T-helper 2 cell treated with Interferon-gamma antibody and Interleukin-4, amounts not matched to agents 5 μg/mL and 100 μg/mL, for 36 hours (primary cell): Measurements from ENCODE around the gene KDM5C.

Experiments
- DNase-seq: peaks from one replicate; pipeline ENCODE4 v3.0.0; 2021; ENCODE audit warnings: low spot score
- H3K27ac Mint-ChIP-seq: one replicate; pipeline ENCODE4 v1.8.0; 2021; ENCODE audit warnings: mild to moderate bottlenecking, mixed read lengths
- H3K27me3 Mint-ChIP-seq: one replicate; pipeline ENCODE4 v1.8.0; 2021; ENCODE audit warnings: low read depth, mixed read lengths
- H3K36me3 Mint-ChIP-seq: one replicate; pipeline ENCODE4 v1.8.0; 2021; ENCODE audit warnings: low read depth, mixed read lengths
- H3K4me1 Mint-ChIP-seq: one replicate; pipeline ENCODE4 v1.8.0; 2021; ENCODE audit warnings: low read depth, mixed read lengths
- H3K4me3 Mint-ChIP-seq: one replicate; pipeline ENCODE4 v1.8.0; 2022; ENCODE audit warnings: mild to moderate bottlenecking, moderate library complexity, mixed read lengths
- H3K9me3 Mint-ChIP-seq: one replicate; pipeline ENCODE4 v1.8.0; 2021; ENCODE audit warnings: mixed read lengths

Gene KDM5C

GRCh38 chrX:53224860-53225797 lies at the start of gene KDM5C:
KDM5C (minus strand) TSS chrX:53225207; CDS start chrX:53224889, 318 bp downstream.
- H3K36me3 Mint-ChIP-seq: peaks cover 13% of the 10 kb centered on the region
- H3K27ac Mint-ChIP-seq: peak within 1 kb of the TSS; percentile 98
- peak; percentile 86 for DNase-seq
- no peaks in the 10 kb centered on the region for H3K9me3 Mint-ChIP-seq
- H3K27me3 Mint-ChIP-seq: no peaks in the 10 kb centered on the region
- peaks cover 30% of the 10 kb centered on the region for H3K4me1 Mint-ChIP-seq
- H3K4me3 Mint-ChIP-seq: peak within 1 kb of the TSS; percentile 93

- DNase-seq: no peak
- no peak overlapping the region for H3K27ac Mint-ChIP-seq
- H3K27me3 Mint-ChIP-seq: no peaks in the 10 kb centered on the region
- H3K4me3 Mint-ChIP-seq: no peak overlapping the region
- H3K4me1 Mint-ChIP-seq: no peaks in the 10 kb centered on the region
- no peaks in the 10 kb centered on the region for H3K36me3 Mint-ChIP-seq
- H3K9me3 Mint-ChIP-seq: no peaks in the 10 kb centered on the region
Observed at GRCh38 chrX:53272808-53273337, 47.9 kb upstream of the KDM5C start.

GRCh38 chrX:53269536-53270107 lies 44.6 kb upstream of the KDM5C start:
- no peaks in the 10 kb centered on the region for H3K4me1 Mint-ChIP-seq
- H3K36me3 Mint-ChIP-seq: no peaks in the 10 kb centered on the region
- no peak overlapping the region for H3K27ac Mint-ChIP-seq
- DNase-seq: no peak
- no peaks in the 10 kb centered on the region for H3K9me3 Mint-ChIP-seq
- H3K4me3 Mint-ChIP-seq: no peak overlapping the region
- H3K27me3 Mint-ChIP-seq: peaks cover 6% of the 10 kb centered on the region

GRCh38 chrX:53268173-53268572 lies 43.2 kb upstream of the KDM5C start:
- Mint-ChIP-seq H3K4me1 (peaks cover 8% of the 10 kb centered on the region), H3K4me3 (no peak overlapping the region)

DNA sequence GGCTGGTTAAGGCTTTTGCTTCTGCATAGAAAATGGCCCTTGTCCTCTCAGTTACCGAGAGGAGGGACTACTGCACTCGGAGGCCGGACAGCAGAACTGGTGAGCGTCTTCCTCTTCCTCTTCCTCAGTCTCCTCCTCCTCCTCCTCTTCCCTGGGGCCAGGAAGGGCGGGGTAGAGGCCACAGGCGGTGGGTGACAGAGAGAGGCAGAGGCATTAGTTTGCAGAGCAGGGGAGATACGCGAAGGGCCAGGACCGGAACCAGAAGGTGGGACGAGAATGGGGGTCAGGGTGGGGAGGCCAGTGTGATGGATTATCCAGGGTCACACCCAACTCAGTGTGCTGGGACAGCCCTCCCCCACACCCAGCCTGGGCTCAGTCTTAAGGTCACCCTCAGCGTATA lies 41.9 kb upstream of the KDM5C start:
- peaks cover 18% of the 10 kb centered on the region for H3K4me1 Mint-ChIP-seq
- H3K9me3 Mint-ChIP-seq: no peaks in the 10 kb centered on the region
- H3K27me3 Mint-ChIP-seq: peaks cover 13% of the 10 kb centered on the region
- H3K36me3 Mint-ChIP-seq: no peaks in the 10 kb centered on the region
- DNase-seq: no peak
- H3K27ac Mint-ChIP-seq: no peak overlapping the region
- no peak overlapping the region for H3K4me3 Mint-ChIP-seq

More at GRCh38 chrX:53268173-53268572, 43.2 kb upstream of the KDM5C start:
- no peak overlapping the region for H3K27ac Mint-ChIP-seq
- H3K36me3 Mint-ChIP-seq: no peaks in the 10 kb centered on the region
- H3K27me3 Mint-ChIP-seq: peaks cover 9% of the 10 kb centered on the region
- H3K9me3 Mint-ChIP-seq: no peaks in the 10 kb centered on the region
- no peak for DNase-seq

- Mint-ChIP-seq H3K4me3 (no peak overlapping the region), H3K27me3 (peaks cover 13% of the 10 kb centered on the region), H3K27ac (no peak overlapping the region), H3K9me3 (no peaks in the 10 kb centered on the region), H3K36me3 (no peaks in the 10 kb centered on the region), H3K4me1 (peaks cover 25% of the 10 kb centered on the region)
- no peak for DNase-seq
Observed at GRCh38 chrX:53265771-53266574, 41.0 kb upstream of the KDM5C start.

DNA sequence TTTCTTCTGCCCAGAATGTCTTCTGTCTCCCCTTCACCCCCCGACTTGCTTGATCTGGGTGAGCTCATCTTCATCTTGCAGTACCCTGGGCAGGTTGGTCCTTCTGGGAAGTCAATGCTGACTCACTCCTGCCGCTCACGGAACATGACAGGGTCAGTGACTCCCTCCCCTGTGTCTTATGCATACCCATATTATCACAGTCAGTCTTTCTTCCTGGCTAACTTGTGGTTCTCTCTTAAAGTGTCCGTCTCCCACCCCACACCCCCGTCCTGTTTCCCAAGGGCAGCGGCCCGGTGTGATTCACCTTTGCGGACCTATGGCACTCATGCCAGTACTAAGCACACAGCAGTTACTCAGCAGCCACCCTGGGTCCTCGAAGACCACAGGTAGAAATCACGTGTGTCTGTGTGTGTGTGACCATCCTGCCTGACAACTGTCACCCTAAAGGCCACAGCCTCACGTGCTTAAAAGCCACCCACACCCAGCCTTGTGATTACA lies 38.6 kb upstream of the KDM5C start:
- peak; percentile 42 for DNase-seq
- peaks cover 25% of the 10 kb centered on the region for H3K4me1 Mint-ChIP-seq

GRCh38 chrX:53262918-53263394 lies 37.9 kb upstream of the KDM5C start:
- H3K4me1 Mint-ChIP-seq: peaks cover 25% of the 10 kb centered on the region
- DNase-seq: peak; percentile 12
- H3K27me3 Mint-ChIP-seq: peaks cover 15% of the 10 kb centered on the region
- no peaks in the 10 kb centered on the region for H3K36me3 Mint-ChIP-seq
- no peak overlapping the region for H3K27ac Mint-ChIP-seq
- H3K9me3 Mint-ChIP-seq: no peaks in the 10 kb centered on the region
- peak overlapping the region; percentile 36 for H3K4me3 Mint-ChIP-seq

More for the DNA sequence above, 38.6 kb upstream of the KDM5C start:
- Mint-ChIP-seq H3K4me3 (peak overlapping the region; percentile 60), H3K9me3 (no peaks in the 10 kb centered on the region), H3K27ac (no peak overlapping the region), H3K36me3 (no peaks in the 10 kb centered on the region), H3K27me3 (peaks cover 15% of the 10 kb centered on the region)

- no peaks in the 10 kb centered on the region for H3K9me3 Mint-ChIP-seq
- peaks cover 15% of the 10 kb centered on the region for H3K27me3 Mint-ChIP-seq
- H3K4me3 Mint-ChIP-seq: peak overlapping the region; percentile 36
- no peaks in the 10 kb centered on the region for H3K36me3 Mint-ChIP-seq
- H3K4me1 Mint-ChIP-seq: peaks cover 25% of the 10 kb centered on the region
- DNase-seq: no peak
- no peak overlapping the region for H3K27ac Mint-ChIP-seq
Observed at GRCh38 chrX:53262189-53262917, 37.3 kb upstream of the KDM5C start.

DNA sequence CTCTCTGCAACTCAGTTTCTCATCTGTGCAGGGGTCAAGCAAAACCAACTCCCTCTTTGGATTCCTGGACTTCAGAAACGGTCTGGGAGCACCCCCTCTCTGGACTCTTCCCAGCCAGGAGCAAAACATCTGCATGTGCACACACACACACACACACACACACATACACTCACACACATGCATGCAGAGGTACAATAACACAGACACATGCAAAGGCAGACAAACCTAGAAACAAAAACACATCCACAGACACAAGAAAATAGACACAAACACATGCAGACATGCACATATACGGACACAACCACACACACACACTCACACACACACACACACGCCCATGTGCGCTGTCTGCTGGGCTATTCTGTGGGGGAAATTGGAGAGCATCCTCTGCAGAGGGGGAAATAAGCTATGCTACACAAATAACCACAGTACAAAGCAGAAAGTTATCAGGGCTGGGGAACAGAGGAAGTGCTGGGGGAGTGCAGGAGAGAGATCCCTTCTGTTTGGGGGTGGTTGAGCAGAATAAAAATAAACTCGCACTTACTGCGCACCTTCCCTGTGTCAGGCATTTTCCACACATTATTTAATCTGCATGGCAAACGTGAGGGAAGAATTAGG lies 36.5 kb upstream of the KDM5C start:
- DNase-seq: no peak
- Mint-ChIP-seq H3K36me3 (no peaks in the 10 kb centered on the region), H3K4me3 (peak overlapping the region; percentile 3), H3K4me1 (peaks cover 25% of the 10 kb centered on the region), H3K27ac (no peak overlapping the region), H3K27me3 (peaks cover 15% of the 10 kb centered on the region), H3K9me3 (no peaks in the 10 kb centered on the region)

- Mint-ChIP-seq H3K4me3 (no peak overlapping the region), H3K36me3 (no peaks in the 10 kb centered on the region), H3K27ac (no peak overlapping the region), H3K4me1 (peaks cover 25% of the 10 kb centered on the region), H3K27me3 (peaks cover 15% of the 10 kb centered on the region), H3K9me3 (no peaks in the 10 kb centered on the region)
- DNase-seq: no peak
Observed at GRCh38 chrX:53260836-53261235, 35.8 kb upstream of the KDM5C start.

- Mint-ChIP-seq H3K9me3 (no peaks in the 10 kb centered on the region), H3K27ac (no peak overlapping the region), H3K27me3 (peaks cover 7% of the 10 kb centered on the region), H3K4me3 (no peak overlapping the region), H3K36me3 (no peaks in the 10 kb centered on the region), H3K4me1 (peaks cover 14% of the 10 kb centered on the region)
- no peak for DNase-seq
Observed at GRCh38 chrX:53257670-53258423, 32.8 kb upstream of the KDM5C start.
